HG02759 (cell line): ENCODE measurements around the gene ZBTB39.
"Not testable (repeated sequence)": the region's sequence is repeated elsewhere in the genome, so short reads cannot be mapped to it uniquely, and the experiment has no call there.

Experiments used
- ATAC-seq: cut with Tn5 transposase; IDR thresholded peaks from one replicate; pipeline ENCODE4 v1.9.1; 2021; ENCODE audit warnings: mild to moderate bottlenecking, moderate library complexity; ENCODE audit not compliant: unreplicated experiment

The ZBTB39 gene

DNA sequence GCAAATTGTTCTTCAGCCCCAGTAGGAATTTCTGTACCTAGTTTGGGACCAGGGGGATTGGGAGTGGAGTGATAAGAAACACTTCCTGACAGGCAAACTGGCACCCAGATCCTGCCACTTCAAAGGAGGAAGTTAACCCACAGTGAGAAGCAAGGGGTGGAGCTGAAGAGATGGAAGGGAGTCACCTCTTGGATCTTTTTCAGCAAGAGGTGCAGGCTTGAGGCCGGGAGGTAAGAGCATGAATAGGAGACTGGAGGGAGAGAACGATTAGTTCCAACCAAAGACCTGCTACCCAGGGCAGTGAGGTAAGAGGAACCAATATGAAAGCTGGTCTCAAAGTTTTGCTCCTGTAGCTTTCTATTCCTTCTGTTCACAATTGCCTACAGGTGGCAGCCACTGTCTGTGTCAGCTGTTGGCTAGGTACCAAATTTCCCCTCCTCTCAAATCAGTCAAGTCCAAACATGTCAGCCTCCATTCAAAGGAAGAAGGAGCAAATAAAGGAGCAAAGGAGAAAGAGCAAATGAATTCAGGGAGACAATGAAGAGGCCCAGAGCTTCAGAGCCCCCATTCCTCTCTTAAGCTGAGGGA is 24.9 kb upstream of the ZBTB39 start:
- peak; percentile 59 for ATAC-seq

DNA sequence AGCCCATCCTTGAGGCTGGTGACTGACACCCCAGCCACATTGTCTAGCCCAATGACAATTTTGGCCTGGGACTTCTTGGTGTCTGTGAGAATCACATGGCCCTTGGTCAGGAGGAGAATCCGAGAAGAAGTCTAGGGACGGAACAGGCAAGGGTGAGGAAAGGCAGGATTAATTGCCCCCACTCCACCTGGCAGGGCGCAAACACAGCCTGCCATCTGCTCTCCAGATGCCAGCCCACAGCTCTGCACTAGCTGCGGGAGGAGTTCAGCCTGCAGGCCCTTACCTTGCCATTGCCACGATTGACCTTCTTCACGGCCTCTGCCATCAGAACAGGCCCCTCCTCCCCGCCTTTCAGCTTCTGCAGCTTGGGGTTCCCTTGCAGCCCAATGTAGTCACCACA is 23.1 kb upstream of the ZBTB39 start:
- no peak for ATAC-seq

DNA sequence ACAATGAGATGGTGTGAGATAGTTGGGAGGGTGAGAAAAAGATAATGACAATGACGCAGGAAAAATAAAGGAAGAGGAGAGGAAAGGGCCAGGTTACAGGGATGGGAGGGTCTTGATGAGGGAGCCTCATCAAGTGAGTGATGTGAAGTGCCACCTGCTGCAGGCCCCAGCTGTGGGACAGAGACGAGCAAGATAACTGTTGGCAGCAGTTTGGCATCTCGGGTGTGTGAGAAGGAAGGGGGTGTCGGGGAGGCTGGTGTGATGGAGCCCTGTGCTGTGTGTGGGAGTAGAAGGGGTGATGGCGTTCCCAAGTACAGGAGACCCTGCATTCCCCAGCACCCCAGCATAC is 21.4 kb upstream of the ZBTB39 start:
- no peak for ATAC-seq

DNA sequence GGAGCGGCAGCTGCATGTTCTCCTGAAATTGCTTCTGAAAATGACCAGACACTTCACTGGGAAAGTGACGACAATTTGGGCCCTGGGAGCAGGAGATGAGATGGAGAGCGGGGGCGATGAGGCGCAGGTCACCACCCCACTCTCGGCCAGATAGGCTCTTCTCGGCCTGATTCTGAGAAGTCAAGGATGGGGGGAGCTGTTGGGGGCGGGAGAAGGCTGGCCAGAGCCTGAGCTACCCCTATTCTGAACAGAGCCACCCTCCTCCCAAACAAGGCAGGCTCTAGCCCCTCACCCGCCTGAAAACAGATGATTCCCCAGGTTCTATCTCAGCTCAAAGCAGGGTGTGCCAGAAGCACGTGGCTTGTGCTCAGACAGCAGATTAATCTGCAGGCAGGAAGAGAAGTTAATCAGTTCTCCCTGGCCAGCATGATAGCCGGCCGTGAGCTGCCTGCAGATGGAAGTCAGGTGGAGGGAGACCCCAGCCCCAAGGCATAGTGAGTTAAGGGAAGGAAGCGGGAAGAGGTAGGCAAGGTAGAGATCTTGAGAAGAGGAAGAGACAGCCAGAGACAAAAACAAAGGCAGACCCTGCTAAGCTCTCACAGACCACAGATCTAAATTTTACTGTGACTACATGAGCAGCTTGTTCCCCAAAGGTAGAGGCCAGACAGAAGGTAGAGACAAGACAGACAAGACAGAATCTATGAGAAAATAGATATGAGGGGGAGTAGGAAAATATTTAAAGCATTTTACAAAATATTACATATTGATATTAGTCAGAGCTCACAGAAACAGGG is 20.9 kb upstream of the ZBTB39 start:
- ATAC-seq, result no peak

DNA sequence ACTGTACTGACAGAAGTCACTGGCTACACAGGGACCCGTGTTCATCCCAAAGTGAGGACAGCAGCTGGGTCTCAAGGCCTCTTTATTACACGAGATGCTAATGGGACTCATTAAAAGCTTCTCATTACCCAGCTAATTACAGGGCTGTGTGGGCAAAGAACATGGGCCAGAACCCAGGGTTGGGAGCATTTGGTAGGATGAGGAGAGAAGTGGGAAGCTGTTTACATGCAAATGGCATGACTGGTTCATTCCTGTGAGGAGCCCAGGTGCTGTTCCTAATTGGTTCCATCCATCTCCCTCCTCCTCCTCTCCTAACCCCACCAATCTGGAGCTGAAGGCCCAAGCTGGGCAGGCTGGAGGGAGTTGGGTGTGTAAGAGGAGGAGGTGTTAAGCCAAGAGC is 18.9 kb upstream of the ZBTB39 start:
- no peak for ATAC-seq

DNA sequence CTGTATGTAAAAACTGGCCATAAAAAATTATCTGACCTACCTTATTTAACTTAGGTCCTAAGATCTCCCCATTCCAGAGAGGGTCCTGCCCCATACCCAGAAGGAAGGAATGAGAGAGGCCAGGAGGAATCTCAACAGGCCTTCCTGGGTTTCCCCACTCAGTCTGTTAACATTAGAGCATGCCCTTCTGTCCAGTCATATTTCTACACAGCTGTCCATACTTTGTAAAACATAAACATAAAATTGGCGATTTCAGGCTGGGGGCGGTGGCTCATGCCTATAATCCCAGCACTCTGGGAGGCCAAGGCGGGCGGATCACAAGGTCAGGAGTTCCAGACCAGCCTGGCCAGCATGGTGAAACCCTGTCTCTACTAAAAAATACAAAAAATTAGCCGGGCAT is 16.0 kb upstream of the ZBTB39 start:
- ATAC-seq, result not testable (repeated sequence)

DNA sequence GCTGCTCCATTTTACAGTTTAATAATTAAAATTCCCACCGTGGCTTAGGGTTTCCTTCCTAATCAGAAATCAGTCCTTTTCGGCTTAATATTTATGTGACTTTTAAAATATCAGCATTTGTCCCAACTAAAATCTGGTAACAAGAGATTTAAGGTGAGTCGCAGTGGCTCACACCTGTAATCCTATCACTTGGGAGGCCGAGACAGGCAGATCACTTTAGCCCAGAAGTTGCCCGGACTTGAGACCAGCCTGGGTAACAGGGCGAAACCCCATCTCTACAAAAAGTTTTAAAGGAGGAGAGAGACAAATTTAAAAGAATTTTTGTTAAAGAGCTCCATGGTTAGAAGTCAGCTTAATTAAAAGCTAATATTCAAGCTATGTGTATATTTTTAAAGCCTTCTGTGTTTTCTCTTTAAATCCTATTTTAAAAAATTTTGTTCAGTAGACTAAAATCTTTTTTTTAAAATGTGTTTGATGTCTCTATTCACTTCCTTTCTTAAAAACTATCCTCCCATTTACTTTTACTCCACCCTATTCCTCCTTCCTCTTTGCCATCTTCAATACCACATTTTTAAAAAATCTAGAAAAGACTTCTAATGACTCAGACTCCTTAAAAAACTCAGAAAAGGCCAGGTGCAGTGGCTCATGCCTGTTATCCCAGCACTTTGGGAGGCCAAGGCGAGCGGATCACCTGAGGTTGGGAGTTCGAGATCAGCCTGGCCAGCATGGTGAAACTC is 13.8 kb upstream of the ZBTB39 start:
- ATAC-seq, result no peak

DNA sequence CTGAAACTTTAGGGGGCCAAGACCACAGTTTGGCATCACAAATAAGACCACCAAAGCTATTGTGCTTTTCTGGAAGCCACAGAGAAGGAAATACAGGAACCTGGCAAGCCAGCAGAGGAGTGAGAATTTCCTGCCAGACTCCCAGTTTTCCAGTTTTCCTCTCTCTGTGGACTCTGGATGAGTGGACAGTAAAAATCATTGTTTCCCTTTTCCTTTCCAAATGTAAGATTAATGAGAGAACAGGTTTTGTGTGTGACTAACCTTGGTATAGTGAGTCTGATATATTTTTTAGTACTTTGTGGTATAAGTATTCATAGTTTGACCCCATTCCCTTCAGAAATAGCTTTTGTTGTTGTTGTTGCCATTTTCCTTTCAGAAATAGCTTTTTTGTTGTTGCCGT is 12.6 kb upstream of the ZBTB39 start:
- no peak for ATAC-seq

DNA sequence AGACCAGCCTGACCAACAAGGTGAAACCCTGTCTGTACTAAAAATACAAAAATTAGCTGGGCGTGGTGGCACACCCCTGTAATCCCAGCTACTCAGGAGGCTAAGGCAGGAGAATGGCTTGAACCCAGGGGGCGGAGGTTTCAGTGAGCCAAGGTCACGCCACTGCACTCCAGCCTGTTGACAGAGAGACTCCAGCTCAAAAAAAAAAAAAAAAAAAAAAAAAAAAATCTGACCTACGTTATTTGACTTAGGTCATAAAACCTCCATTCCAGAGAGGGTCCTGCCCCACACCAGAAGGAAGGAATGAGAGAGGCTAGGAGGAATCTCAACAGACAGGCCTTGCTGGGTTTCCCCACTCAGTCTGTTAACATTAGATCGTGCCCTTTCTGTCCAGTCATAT is 12.0 kb upstream of the ZBTB39 start:
- not testable (repeated sequence) for ATAC-seq

DNA sequence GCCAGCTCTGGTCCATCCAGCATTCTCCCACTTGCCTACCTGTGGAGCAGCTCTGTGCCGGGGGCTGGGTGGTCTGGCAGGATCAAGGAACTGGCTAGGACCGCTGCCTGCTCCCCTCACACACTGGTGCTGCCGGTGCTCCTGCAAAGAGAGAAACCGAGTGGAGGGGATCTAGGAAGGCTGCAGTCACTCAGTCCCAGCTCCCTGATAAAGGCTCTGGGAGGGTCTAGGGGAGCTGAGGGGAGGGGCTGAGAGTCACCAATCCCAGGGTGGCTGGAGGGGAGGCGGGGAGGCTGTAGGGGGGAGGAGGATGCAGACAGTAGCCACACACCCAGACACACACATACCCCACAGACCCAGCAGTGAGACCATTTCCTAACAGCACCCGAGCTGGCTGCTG is 10.0 kb upstream of the ZBTB39 start, which contains the start of gene TAC3:
Gene TAC3 (minus strand): TSS at position 182 of the 400 bp plus-strand sequence. CDS start 732 bp downstream, outside the sequence.
- ATAC-seq, result no peak

DNA sequence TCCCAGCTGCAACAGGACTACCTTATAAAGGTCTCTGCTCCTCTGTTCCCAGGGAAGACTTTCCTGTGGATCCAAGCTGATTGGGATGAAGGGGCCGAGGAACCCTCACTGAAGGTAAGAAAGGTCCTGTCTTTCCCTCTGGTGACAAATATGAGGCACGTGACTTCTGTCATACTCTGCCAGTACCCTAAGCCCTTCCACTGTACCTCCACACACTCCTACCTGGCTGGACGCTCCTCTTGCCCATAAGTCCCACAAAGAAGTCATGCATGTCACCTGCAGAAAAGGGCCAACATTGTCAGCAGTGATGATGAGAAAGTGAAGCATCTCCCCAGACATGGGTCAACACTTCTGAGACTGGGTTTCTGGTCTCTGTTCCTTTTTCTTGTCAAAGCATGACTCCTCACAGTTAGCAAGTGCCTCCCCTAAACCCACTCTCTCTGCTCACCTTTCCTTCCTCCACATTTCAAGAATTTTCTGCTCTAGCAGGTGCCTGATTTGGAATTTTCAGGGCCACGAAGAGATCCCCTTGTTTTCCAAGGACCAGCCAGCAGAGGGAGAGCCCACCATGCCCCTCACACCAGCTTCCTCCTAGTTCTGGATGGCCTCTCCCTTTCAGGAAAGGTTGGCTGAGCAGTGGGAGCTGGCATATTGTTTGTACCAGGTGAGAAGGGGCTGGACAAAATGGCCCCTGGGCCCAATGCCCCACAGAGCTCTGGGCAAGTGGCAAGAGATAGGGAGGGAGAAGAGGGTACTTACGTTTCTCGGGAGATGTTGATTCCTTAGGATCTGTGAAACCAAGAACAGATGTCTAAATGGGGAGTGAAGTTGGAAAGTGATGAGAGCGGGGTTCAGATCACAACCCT is 6.5 kb upstream of the ZBTB39 start:
- ATAC-seq, result peak; percentile 70

DNA sequence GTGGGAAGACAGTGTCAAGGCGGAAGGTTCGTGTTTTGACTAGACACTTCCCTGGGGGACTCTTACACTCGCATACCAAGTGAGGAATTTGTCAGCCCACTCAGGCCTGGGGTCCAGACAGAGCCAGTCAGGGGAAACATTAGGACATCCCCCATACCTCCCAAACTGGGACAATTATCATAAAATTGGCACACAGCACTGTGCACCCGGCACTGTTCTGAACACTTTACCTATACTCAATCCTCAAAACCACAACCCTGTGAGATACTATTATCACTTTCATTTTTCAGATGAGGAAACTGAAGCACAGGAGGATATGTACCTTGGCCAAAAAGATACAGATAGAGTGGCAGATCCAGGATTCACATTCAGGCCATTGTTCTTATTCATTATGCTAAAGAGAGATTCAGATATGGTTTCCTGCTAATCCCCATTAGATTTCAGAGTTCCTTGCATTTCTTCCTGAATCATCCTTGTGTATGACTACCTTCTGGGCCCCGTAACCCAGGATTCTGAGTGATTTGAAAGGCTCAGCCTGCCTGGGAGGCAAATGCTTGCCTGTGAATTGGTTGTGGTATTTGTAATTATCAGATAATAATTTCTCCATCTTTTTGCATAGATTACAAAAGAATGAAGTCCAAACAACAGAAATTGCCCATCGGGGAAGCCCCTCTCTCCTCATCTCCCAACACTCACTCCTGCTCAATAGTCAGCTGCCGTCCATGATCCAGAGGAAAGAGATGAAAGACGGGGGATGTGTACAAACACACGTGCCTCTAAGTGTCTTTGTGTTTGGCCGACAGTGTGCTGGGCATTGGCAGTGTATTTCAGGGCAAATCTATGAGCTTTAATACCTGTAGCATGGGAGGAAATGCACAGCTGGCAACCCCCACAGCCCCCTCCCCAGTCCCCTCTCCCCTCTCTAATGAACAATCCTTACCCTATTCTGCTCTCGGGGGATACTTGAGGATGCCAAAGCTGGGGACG is 5.4 kb upstream of the ZBTB39 start:
- ATAC-seq, result peak; percentile 50

DNA sequence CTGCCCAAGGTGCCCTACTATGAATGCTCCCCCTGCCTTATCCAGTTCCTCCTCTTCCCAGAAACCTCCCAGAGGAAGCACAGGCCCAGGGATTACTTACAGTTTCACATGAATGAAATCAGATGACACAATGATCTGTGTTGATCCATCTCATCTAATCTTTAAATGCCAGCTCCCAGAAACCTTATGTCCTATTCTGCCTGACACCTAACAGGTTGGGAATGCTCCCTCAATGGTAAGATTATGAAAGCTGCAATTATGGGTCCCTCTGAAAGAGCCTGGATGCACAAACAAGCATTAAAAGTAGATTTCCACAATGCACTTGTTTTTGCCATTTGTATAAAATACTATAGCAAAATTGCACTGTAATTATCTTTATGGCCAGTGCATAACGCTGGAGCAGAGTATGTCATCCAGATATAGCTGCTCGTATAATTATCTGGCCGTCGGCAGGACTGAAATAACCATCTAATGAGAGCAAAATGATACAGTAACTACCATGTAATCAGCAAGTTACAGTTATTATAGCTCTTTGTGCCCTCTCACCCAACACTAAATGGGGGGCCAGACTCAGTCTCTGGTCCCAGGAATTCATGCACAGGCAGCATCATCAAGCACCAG is 4.4 kb upstream of the ZBTB39 start:
- ATAC-seq, result no peak

DNA sequence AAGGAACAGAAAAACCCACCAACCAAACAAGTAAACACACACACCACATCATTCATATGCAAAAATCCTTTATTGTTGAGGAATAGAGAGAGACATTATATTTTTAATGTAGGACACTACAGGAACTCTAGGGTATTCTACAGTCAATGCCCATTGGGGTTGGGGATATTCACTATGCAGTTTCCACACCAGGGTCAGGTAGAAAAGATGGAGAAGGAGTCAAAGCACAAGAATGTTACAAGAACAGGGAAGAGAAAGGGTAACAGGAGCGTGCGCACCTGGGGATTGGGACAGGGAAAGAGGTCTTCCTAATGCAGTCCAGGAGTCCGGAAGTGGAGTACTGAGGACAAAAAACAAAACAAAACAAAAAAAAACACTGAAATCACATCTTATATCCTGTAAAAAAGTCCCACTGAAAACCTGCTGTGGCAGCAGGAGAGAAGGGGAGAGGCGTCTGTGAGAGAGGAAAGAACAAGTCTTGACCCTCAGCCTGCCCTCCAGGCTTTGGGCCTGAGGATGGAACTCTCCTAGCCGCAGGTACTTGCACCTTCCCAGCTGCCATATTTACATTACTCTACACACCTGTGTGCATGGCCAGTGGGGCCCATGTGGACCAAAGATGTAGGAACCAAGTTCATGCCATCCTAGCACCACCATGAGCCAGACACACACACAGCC is 3.7 kb upstream of the ZBTB39 start:
- no peak for ATAC-seq

DNA sequence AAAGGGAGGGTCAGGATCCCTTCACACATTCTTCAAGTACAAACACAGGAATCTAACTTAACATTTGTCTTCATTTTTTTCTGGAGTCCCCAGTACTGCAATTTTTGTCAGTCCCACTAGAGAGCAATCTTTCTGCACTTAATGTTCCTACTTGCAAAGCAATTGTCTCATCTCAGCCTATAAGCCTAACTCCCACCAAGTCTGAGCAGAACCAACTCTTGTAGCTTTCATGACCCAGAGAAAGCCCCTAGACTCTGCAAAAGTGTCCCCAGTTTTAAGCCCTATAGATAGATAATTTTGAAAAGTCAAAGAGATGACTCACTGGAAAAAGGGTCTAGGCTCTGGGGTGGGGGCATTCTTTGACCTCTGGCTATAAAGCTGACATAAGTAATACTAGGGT is 1.8 kb upstream of the ZBTB39 start:
- ATAC-seq, result no peak

DNA sequence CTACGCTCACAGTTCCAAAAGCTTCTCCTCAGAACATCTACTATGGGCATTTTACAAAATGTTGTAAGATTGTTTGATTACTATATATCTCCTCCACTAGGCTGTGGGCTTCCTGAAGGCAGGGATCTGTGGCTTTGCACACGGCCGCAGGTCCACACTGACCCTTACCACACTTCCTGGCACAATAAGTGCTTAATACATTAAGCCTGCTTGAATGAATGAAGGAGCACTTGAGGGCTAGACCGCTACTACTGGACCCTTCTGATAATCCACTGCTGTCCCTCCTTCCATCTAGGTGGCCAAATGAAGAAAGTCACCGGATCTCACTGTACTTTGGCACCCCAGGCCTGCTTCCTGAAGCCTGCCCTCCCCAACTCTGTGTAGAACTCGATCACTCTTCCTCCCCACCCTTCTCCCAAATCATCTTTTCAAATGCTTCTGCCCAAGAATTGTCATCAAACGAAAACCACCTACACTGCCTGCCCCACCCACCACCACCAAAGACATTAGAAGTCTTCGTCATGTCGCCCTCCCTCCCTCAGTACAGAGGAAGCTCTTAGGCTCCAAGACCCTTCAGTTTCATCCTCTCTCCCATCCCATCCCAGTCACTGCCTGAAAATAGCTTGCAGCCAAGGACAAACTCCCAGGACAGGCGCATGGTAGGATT is 596 bp upstream of the ZBTB39 start:
- no peak for ATAC-seq

DNA sequence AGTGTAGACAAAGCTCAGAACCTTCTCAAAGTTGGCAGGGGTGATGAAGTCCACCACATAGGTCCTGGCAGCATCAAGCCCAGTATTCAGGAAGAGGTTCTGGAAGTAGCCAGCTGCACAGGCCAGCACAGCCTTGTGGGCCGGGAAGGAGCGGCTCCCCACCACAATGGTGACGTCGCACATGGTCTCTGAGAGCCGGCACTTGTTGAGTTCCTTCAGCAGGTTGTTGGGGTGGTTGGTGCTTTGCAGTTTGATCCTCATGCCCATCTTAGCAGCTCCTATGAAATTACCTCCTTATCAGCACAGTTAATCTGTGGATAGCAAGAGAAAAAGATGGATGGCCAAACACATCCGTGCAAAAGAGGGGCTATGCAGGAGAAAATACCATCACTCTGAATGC is 1.7 kb downstream of the ZBTB39 start:
- ATAC-seq, result no peak

DNA sequence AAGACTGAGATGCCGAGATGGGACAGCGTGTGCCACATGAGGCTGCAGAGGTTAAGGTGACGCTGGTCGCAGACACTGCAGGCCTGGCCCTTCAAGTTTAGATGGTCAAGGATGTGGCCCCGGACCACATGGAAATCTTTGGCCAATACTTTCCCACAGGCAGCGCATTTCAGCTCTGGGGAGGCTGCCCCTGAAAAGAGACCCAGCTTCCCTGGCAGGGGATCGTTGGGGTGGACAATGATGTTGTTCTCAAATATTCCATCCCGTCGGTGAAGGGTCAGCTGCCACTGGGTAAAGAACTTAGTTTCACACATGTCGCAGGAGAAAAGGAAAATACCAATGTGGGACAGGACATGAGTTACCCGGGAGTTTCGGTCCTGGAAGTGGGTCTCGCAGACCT is 3.0 kb downstream of the ZBTB39 start:
- ATAC-seq, result no peak
